WTC11 (cell line): ENCODE data around the gene KSR2. TPM values are rescaled to one million over a fixed set of nuclear protein-coding genes. Genes with fewer than 3 reads are reported as not detected.

Experiments
- ATAC-seq: fragments of 200-7000 bp; cut with Tn5 transposase; 2 replicates; pipeline ENCODE4 v1.10.0; 2021; ENCODE audit warnings: mild to moderate bottlenecking, moderate library complexity
- CTCF ChIA-PET: fragments of 300-600 bp; sonication (Branson Sonifier 250); formaldehyde crosslinking; loops from one replicate; lab custom pipeline; 2021; ENCODE audit warnings: antibody characterized with exemption; lab: Charles Lee
- POLR2A ChIA-PET: fragments of 350-600 bp; sonication (Branson Sonifier 250); formaldehyde crosslinking; loops from one replicate; lab custom pipeline; 2021; ENCODE audit warnings: antibody characterized with exemption; lab: Charles Lee
- DNase-seq: peaks from one replicate; pipeline ENCODE4 v3.0.0; 2021; ENCODE audit warnings: low spot score
- H3K27ac Mint-ChIP-seq: 2 replicates; pipeline ENCODE4 v1.8.0; 2021; ENCODE audit warnings: mixed read lengths
- H3K27me3 Mint-ChIP-seq: 2 replicates; pipeline ENCODE4 v1.8.0; 2021; ENCODE audit warnings: low read depth, mild to moderate bottlenecking, moderate library complexity, mixed read lengths
- H3K36me3 Mint-ChIP-seq: 2 replicates; pipeline ENCODE4 v1.8.0; 2021; ENCODE audit warnings: mixed read lengths
- H3K4me1 Mint-ChIP-seq: 2 replicates; pipeline ENCODE4 v1.8.0; 2022; ENCODE audit warnings: mixed read lengths
- H3K4me3 Mint-ChIP-seq: 2 replicates; pipeline ENCODE4 v1.8.0; 2021; ENCODE audit warnings: mild to moderate bottlenecking, moderate library complexity, mixed read lengths
- H3K9me3 Mint-ChIP-seq: 2 replicates; pipeline ENCODE4 v1.8.0; 2021; ENCODE audit warnings: mixed read lengths
- ATF3 ChIP-seq: sonication (generic); formaldehyde crosslinking; conservative IDR thresholded peaks from 2 replicates; pipeline ENCODE4 v1.8.1; 2022; ENCODE audit warnings: mild to moderate bottlenecking, missing genetic modification reagents
- ATF6 ChIP-seq: sonication (generic); formaldehyde crosslinking; IDR thresholded peaks from 2 replicates; pipeline ENCODE4 v1.8.1; 2023; ENCODE audit warnings: mild to moderate bottlenecking, missing genetic modification reagents
- ELF4 ChIP-seq: sonication (generic); formaldehyde crosslinking; IDR thresholded peaks from 2 replicates; pipeline ENCODE4 v1.8.1; 2022; ENCODE audit warnings: low read depth, mild to moderate bottlenecking, moderate library complexity, missing genetic modification reagents
- ESRRA ChIP-seq: sonication (generic); formaldehyde crosslinking; IDR thresholded peaks from 2 replicates; pipeline ENCODE4 v1.8.1; 2022; ENCODE audit warnings: mild to moderate bottlenecking, missing genetic modification reagents, borderline replicate concordance
- FOXK1 ChIP-seq: sonication (generic); formaldehyde crosslinking; IDR thresholded peaks from 2 replicates; pipeline ENCODE4 v1.8.0; 2022; ENCODE audit warnings: mild to moderate bottlenecking, moderate library complexity, missing genetic modification reagents
- JAZF1 ChIP-seq: fragments of 250-450 bp; sonication (Bioruptor Pico); IDR thresholded peaks from 2 replicates; pipeline ENCODE4 v1.9.0; 2021; ENCODE audit warnings: moderate library complexity, mild to moderate bottlenecking, inconsistent platforms
- MLX ChIP-seq: sonication (generic); formaldehyde crosslinking; IDR thresholded peaks from 2 replicates; pipeline ENCODE4 v1.8.1; 2023; ENCODE audit warnings: mild to moderate bottlenecking, missing genetic modification reagents, moderate library complexity
- MYBL2 ChIP-seq: sonication (generic); formaldehyde crosslinking; IDR thresholded peaks from 2 replicates; pipeline ENCODE4 v1.8.1; 2023; ENCODE audit warnings: mild to moderate bottlenecking, moderate library complexity, missing genetic modification reagents
- NR1H2 ChIP-seq: sonication (generic); formaldehyde crosslinking; IDR thresholded peaks from 2 replicates; pipeline ENCODE4 v1.9.0; 2021; ENCODE audit warnings: mild to moderate bottlenecking, moderate library complexity, missing genetic modification reagents
- NR2C2 ChIP-seq: sonication (generic); formaldehyde crosslinking; IDR thresholded peaks from 2 replicates; pipeline ENCODE4 v1.8.0; 2022; ENCODE audit warnings: mild to moderate bottlenecking, missing genetic modification reagents
- OVOL2 ChIP-seq: fragments of 250-450 bp; sonication (Bioruptor Pico); IDR thresholded peaks from 2 replicates; pipeline ENCODE4 v1.9.0; 2021; ENCODE audit warnings: mild to moderate bottlenecking, borderline replicate concordance
- RORB ChIP-seq: fragments of 250-450 bp; sonication (Bioruptor Pico); IDR thresholded peaks from 2 replicates; pipeline ENCODE4 v1.9.0; 2021; ENCODE audit warnings: mild to moderate bottlenecking
- SOX15 ChIP-seq: fragments of 250-450 bp; sonication (Bioruptor Pico); IDR thresholded peaks from 2 replicates; pipeline ENCODE4 v1.9.0; 2021; ENCODE audit warnings: mild to moderate bottlenecking
- TCF7 ChIP-seq: sonication (generic); formaldehyde crosslinking; IDR thresholded peaks from 2 replicates; pipeline ENCODE4 v1.8.0; 2022; ENCODE audit warnings: mild to moderate bottlenecking, low read depth, missing genetic modification reagents, moderate library complexity
- USF1 ChIP-seq: sonication (generic); formaldehyde crosslinking; IDR thresholded peaks from 2 replicates; pipeline ENCODE4 v1.8.0; 2022; ENCODE audit warnings: mild to moderate bottlenecking, missing genetic modification reagents
- ZNF396 ChIP-seq: fragments of 250-450 bp; sonication (Bioruptor Pico); IDR thresholded peaks from 2 replicates; pipeline ENCODE4 v1.8.0; 2021; ENCODE audit warnings: mild to moderate bottlenecking, moderate library complexity, borderline replicate concordance
- ZNF532 ChIP-seq: fragments of 250-450 bp; sonication (Bioruptor Pico); IDR thresholded peaks from 2 replicates; pipeline ENCODE4 v1.9.0; 2021; ENCODE audit warnings: mild to moderate bottlenecking, borderline replicate concordance
- total RNA-seq: library from RNA; stranded (reverse); gene quantifications from 3 replicates; pipeline ENCODE4 v1.2.3, GENCODE V29; 2021
- TF ChIP-seq, protein P1 (sequence below): fragments of 250-450 bp; sonication (Bioruptor Pico); IDR thresholded peaks from 2 replicates; pipeline ENCODE4 v1.9.0; 2021; ENCODE audit warnings: mild to moderate bottlenecking
- TF ChIP-seq, protein P2 (sequence below): sonication (generic); formaldehyde crosslinking; IDR thresholded peaks from 2 replicates; pipeline ENCODE4 v1.8.0; 2023; ENCODE audit warnings: mild to moderate bottlenecking, missing genetic modification reagents
- TF ChIP-seq, protein P3 (sequence below): fragments of 250-450 bp; sonication (Bioruptor Pico); IDR thresholded peaks from 2 replicates; pipeline ENCODE4 v2.1.2; 2022; ENCODE audit warnings: mild to moderate bottlenecking, moderate library complexity
- TF ChIP-seq, protein P4 (sequence below): fragments of 250-450 bp; sonication (Bioruptor Pico); IDR thresholded peaks from 2 replicates; pipeline ENCODE4 v1.8.0; 2021; ENCODE audit warnings: mild to moderate bottlenecking

Gene KSR2
- total RNA-seq, 1 experiment from 2014 or later = 2.4 TPM

DNA sequence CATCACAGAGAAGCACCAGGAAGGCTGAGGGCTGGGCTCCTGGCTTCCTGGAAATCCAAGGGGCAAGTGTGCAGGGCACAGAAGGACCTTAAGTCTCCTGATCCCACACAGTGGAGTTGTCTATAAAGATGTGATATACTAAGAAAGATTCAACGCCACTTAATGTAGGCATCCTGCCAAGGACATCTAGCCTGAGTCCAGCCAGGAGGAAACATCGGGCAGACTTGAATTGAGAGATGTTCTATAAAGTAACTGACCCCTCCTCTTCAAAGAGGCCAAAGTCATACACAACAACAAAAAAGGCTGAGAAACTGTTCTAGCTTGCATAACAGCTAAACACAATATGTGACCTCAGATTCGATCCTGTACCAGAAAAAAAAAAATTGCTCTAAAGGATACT, 307.9 kb downstream of the KSR2 start:
- ChIA-PET CTCF (interaction anchor here (1.9 kb wide), 1 partner anchor 11 kb away, joined by 15 read pairs; no protein-coding TSS in a partner anchor), POLR2A (no interaction called here)
- Mint-ChIP-seq H3K36me3 (no peaks in the 10 kb centered on the region), H3K4me1 (no peaks in the 10 kb centered on the region), H3K27ac (no peak overlapping the region), H3K27me3 (no peaks in the 10 kb centered on the region), H3K9me3 (no peaks in the 10 kb centered on the region), H3K4me3 (no peak overlapping the region)
- no peak for DNase-seq
- no peak for ATAC-seq
- TF ChIP-seq MLX (CRISPR knock-in tag) (no peak), MYBL2 (no peak), RORB (CRISPR knock-in tag) (no peak), ELF4 (CRISPR knock-in tag) (no peak), TCF7 (CRISPR knock-in tag) (no peak), ATF6 (CRISPR knock-in tag) (no peak), FOXK1 (no peak), USF1 (CRISPR knock-in tag) (no peak), ATF3 (no peak), SOX15 (CRISPR knock-in tag) (no peak), ZNF396 (CRISPR knock-in tag) (no peak), NR2C2 (CRISPR knock-in tag) (no peak)
- TF ChIP-seq, protein P1, sequence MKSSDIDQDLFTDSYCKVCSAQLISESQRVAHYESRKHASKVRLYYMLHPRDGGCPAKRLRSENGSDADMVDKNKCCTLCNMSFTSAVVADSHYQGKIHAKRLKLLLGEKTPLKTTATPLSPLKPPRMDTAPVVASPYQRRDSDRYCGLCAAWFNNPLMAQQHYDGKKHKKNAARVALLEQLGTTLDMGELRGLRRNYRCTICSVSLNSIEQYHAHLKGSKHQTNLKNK (CRISPR knock-in tag) = no peak
- TF ChIP-seq, protein P2, sequence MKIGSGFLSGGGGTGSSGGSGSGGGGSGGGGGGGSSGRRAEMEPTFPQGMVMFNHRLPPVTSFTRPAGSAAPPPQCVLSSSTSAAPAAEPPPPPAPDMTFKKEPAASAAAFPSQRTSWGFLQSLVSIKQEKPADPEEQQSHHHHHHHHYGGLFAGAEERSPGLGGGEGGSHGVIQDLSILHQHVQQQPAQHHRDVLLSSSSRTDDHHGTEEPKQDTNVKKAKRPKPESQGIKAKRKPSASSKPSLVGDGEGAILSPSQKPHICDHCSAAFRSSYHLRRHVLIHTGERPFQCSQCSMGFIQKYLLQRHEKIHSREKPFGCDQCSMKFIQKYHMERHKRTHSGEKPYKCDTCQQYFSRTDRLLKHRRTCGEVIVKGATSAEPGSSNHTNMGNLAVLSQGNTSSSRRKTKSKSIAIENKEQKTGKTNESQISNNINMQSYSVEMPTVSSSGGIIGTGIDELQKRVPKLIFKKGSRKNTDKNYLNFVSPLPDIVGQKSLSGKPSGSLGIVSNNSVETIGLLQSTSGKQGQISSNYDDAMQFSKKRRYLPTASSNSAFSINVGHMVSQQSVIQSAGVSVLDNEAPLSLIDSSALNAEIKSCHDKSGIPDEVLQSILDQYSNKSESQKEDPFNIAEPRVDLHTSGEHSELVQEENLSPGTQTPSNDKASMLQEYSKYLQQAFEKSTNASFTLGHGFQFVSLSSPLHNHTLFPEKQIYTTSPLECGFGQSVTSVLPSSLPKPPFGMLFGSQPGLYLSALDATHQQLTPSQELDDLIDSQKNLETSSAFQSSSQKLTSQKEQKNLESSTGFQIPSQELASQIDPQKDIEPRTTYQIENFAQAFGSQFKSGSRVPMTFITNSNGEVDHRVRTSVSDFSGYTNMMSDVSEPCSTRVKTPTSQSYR (CRISPR knock-in tag) = no peak
- TF ChIP-seq, protein P3, sequence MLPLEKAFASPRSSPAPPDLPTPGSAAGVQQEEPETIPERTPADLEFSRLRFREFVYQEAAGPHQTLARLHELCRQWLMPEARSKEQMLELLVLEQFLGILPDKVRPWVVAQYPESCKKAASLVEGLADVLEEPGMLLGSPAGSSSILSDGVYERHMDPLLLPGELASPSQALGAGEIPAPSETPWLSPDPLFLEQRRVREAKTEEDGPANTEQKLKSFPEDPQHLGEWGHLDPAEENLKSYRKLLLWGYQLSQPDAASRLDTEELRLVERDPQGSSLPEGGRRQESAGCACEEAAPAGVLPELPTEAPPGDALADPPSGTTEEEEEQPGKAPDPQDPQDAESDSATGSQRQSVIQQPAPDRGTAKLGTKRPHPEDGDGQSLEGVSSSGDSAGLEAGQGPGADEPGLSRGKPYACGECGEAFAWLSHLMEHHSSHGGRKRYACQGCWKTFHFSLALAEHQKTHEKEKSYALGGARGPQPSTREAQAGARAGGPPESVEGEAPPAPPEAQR (CRISPR knock-in tag) = no peak
- TF ChIP-seq, all 79 proteins: peak for 0

DNA sequence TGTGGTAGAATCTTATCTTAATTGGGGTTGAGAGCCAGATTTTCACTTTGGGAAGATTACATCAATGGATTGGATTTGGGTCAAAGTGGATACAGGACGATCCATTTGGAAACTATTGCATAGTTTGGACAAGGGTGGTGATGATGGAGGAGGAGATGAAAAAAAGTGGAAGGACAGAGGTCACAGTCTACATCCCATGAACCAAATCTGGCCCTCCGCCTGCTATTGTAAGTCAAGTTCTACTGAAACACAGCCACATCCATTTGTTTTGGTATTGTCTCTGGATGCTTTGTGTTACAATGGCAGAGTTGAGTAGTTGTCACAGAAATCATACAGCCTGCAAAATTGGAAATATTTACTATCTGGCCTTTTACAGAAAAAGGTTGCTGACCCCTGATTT, 310.6 kb downstream of the KSR2 start:
- no peaks in the 10 kb centered on the region for H3K27me3 Mint-ChIP-seq
- DNase-seq = no peak
- no peaks in the 10 kb centered on the region for H3K4me1 Mint-ChIP-seq
- POLR2A ChIA-PET = no interaction called here
- no peaks in the 10 kb centered on the region for H3K36me3 Mint-ChIP-seq
- peaks cover 5% of the 10 kb centered on the region; the same call in 1 of the 2 replicates for H3K9me3 Mint-ChIP-seq
- no peak overlapping the region for H3K4me3 Mint-ChIP-seq
- CTCF ChIA-PET = no interaction called here
- no peak overlapping the region for H3K27ac Mint-ChIP-seq
- no peak for ATAC-seq
- TF ChIP-seq JAZF1 = no peak
- no peak for TF ChIP-seq SOX15 (CRISPR knock-in tag)
- TF ChIP-seq, protein P4, sequence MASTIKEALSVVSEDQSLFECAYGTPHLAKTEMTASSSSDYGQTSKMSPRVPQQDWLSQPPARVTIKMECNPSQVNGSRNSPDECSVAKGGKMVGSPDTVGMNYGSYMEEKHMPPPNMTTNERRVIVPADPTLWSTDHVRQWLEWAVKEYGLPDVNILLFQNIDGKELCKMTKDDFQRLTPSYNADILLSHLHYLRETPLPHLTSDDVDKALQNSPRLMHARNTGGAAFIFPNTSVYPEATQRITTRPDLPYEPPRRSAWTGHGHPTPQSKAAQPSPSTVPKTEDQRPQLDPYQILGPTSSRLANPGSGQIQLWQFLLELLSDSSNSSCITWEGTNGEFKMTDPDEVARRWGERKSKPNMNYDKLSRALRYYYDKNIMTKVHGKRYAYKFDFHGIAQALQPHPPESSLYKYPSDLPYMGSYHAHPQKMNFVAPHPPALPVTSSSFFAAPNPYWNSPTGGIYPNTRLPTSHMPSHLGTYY (CRISPR knock-in tag) = no peak
- no peak for TF ChIP-seq NR1H2 (CRISPR knock-in tag)
- TF ChIP-seq OVOL2 (CRISPR knock-in tag) = no peak
- no peak for TF ChIP-seq ESRRA (CRISPR knock-in tag)
- no peak for TF ChIP-seq ZNF532 (CRISPR knock-in tag)
